ENCODE data around the gene TSPAN11.

GRCh38 chr12:31009976-31010375 is 83.4 kb downstream of the TSPAN11 start:
- TF ChIP-seq BACH2 (CRISPR knock-in tag; IDR thresholded peaks at IDR 0.05; ENCODE audit: borderline replicate concordance) (no peak), PATZ1 (CRISPR knock-in tag; IDR thresholded peaks at IDR 0.05; ENCODE audit: borderline replicate concordance) (no peak), CSRNP3 (CRISPR knock-in tag; IDR thresholded peaks at IDR 0.05) (no peak), CREB5 (CRISPR knock-in tag; IDR thresholded peaks at IDR 0.05; ENCODE audit: low read depth) (no peak), ZC3H10 (CRISPR knock-in tag; IDR thresholded peaks at IDR 0.05) (no peak), ZFP30 (CRISPR knock-in tag; IDR thresholded peaks at IDR 0.05) (no peak), ISL1 (CRISPR knock-in tag; IDR thresholded peaks at IDR 0.05) (no peak), SNAI2 (CRISPR knock-in tag; IDR thresholded peaks at IDR 0.05) (no peak), ZNF8 (CRISPR knock-in tag; IDR thresholded peaks at IDR 0.05) (no peak), ZNF70 (CRISPR knock-in tag; IDR thresholded peaks at IDR 0.05) (no peak), PPARA (CRISPR knock-in tag; IDR thresholded peaks at IDR 0.05; ENCODE audit: borderline replicate concordance) (no peak)

Measured in SK-N-SH treated with all-trans-retinoic acid at 6 μM for 48 hours (cell line).